ENCODE measurements around the gene ETS1.

ETS1 gene, protein sequence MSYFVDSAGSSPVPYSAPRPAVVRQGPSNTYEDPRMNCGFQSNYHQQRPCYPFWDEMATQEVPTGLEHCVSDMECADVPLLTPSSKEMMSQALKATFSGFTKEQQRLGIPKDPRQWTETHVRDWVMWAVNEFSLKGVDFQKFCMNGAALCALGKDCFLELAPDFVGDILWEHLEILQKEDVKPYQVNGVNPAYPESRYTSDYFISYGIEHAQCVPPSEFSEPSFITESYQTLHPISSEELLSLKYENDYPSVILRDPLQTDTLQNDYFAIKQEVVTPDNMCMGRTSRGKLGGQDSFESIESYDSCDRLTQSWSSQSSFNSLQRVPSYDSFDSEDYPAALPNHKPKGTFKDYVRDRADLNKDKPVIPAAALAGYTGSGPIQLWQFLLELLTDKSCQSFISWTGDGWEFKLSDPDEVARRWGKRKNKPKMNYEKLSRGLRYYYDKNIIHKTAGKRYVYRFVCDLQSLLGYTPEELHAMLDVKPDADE

GRCh38 chr11:128587415-128587814 lies at the start of gene ETS1:
Gene ETS1, minus strand, starts transcription at chr11:128587558. Its CDS starts 14,428 bp downstream, at chr11:128573130.
- no peak for DNase-seq

- DNase-seq: no peak
These were observed 47.0 kb upstream of the ETS1 start for GRCh38 chr11:128634395-128634794.

DNA sequence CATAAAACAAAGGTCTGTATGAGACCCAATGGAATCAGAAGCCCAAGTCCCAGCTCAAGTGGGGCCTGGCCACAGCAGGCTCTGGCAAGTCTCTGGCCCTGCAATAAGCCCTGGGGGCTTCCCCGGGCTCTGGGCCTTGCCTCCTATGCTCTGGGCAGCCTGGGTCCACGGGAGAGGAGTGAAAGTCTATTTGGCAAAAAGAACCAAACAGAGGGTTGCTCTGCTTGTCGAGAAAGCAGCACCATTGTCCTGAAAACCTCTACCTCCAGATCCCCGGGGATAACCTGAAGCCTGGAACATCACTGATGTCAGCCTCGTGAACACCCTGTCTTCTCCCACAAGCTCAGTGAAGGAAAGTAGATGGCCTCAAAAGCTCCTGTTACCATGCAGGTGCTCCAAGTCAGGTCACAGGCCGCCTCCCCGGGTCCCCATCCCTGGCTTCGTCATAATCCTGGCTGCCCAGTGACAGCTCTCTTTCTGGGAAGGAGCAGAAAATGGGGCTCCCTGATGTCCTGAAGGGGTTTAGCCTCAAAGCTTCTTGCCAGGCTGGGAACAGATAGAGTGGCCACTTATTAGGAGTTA lies 46.1 kb upstream of the ETS1 start:
- no peak for DNase-seq

- no peak for DNase-seq
These were observed 44.9 kb upstream of the ETS1 start for GRCh38 chr11:128632141-128632791.

DNA sequence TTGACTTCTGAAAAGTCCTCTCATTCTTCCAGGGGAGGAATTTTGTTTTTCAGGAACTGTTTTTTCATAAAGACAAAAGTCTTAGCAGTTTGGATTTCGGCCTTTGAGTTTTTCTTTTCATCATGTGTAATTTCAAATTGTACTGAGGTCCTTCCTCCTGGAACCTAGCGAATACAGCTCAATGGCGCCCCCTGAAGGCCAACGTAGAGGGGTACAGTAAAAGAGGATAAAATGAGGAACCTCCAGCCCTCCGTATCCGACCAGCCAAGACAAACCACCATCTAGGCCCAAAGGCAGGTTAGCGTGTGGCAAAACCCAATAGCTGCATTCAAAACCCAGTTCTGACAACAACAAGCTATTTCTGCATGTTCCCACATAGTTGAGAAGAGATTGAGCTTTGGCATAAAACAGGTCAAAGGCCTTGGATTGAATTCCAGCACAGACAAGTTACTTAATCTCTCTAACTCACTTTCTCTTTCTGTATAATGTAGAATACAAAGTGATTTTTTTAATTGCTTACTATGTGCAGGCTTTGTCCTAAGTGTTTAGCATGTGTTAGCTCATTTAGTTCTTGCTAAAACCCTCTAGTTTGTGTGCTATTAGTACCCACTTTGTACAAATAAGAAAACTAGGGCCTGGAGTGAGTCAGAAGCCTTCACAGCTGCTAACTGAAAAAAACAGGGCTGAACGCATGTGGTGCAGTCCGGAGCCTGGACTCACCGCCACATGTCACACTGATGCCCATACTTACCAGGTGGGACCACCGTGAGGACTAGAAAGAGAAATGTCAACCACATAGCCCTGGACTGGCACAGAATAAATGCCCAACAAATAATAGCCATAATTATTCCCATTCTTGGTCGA lies 43.2 kb upstream of the ETS1 start:
- DNase-seq: no peak

DNA sequence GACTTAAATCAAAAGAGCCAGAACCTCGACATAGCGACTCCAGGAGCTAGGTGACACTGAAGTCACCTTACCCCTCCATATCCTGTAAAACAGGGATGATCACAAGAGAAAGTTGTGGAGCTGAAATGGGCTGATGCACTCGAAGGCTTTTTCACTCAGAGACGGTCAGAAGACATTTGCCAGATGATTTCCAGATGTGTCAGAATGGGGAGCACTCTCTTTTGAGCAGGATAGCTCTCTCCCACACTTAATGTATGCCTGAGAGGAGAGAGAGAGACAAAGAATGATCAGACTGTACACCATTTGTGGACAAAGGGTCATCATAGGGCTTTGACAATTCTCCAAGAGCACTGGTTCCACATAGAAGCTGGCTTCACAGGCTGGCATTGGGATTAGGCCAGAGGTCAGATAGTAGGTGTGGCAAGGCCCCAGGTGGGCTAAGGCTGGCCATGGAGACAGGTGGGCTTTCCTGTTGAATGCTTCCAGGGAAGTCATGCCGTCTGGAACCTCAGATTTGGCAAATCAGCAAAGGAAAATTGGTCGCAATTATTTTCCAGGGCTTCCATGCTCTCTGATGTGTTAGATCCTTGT lies 42.3 kb upstream of the ETS1 start:
- DNase-seq: no peak

GRCh38 chr11:128628686-128629085 lies 41.3 kb upstream of the ETS1 start:
- no peak for DNase-seq

- DNase-seq: no peak
These were observed 40.9 kb upstream of the ETS1 start for GRCh38 chr11:128628325-128628673.

DNA sequence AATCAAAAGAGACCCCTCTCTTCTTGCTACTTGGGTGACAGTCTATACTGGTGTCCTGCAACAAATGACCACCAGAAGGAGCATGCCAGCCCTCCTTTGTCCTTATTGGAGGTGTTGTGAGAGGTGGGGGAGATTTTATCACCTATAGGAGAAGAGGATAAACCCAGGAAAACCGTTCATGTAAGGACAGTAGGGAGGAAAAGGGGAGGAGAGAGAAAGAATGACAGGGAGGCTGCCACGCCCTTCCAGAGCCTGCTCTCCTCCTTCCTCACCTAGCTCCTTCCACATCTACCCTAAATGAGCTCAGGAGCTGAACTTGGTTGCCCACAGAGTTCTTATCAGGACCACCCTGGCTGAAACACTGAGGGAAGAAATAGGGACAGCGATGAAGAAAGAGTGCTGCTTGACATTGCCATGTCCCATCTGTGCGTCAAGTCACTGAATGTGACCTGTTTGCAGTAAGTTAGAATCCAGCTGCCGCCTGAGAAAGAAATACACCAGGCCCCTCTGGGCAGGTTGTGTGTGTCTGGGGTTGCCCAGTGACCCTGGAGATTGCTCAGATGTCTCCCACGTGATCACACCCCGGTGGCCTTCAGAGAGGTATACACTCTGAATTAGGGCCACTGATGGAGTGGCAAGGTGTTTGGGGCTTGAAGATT lies 40.4 kb upstream of the ETS1 start:
- DNase-seq: no peak

GRCh38 chr11:128626913-128627665 lies 39.7 kb upstream of the ETS1 start:
- DNase-seq: no peak

DNA sequence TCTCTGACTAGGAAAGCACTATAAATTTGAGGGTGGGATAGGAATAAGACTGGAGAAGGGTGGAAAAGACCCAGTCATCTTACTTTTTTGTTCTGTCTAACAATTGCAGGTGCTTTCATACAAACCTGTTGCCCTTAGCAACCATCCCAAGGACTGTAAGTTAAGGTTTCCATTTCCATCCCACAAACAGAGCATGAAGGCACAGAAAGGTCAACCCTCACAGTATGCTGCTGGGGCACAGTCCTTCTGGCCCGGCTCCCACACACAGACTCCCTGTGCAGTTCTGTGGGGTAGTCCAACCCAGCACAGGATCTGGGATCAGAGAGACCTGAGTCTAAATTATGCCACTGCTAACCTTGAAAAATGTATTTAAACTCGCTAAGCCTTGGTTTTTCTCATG lies 38.4 kb upstream of the ETS1 start:
- no peak for DNase-seq

GRCh38 chr11:128625326-128625725 lies 38.0 kb upstream of the ETS1 start:
- DNase-seq: no peak

DNA sequence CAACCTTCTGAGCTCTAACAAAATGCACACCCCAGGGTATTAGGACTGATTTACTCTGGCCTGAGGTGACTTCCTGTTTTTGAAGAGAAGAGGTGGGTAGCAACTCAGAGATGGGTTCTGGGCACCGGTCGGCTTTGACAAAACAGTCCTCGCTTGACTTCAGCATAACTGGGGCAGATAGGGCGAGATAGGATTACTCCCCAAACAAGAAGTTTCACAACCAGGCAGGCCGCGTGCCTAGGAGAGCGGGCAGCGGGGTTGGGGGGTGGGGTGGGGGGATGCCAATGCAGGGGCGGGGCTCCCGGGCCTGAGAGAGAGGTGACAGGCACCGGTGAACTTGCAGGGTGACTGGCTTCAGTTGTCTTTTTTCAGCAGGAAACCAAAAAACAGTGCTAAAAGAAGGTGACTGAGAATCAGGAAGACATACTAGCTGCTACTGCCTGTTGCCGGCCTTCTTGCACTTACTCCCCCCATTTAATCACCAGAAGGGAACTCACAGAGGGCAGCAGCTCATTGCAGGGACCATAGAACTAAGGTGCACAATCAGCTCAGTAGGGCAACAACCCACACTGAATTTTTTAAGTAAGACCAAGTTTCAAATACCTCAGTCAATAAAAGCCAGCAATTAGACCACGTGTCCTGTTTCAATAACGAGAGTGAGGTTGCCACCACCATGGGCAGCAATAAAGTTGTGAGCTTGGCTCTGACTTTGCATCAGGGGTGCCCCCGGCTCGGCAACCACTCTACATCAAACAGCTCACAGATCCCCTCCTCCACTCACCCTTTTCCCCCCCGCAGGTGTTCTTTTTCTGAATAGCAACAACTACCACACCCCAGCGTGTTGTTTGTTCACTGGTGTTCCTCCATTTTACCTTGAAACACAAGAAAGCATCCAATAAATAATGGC lies 37.2 kb upstream of the ETS1 start:
- no peak for DNase-seq

DNA sequence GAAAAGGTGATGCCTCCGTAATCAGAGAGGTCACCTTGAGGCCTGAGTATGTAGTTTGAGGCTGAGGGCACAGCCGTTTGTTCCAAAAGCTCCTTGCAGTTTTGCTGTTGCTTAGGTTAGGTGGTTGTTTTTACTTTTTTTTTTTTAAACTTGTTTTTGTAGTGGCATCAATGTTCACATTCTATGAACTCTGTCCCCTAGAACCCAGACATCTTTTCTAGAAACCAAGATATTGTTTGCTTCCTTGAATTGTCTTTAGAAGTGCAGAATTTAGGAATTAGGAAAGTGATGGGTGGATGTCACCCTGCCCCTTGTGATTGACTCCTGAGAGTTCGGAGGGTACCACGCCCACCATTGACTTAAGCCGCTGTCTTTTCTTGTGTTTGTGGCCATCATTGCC lies 35.7 kb upstream of the ETS1 start:
- DNase-seq: no peak

DNA sequence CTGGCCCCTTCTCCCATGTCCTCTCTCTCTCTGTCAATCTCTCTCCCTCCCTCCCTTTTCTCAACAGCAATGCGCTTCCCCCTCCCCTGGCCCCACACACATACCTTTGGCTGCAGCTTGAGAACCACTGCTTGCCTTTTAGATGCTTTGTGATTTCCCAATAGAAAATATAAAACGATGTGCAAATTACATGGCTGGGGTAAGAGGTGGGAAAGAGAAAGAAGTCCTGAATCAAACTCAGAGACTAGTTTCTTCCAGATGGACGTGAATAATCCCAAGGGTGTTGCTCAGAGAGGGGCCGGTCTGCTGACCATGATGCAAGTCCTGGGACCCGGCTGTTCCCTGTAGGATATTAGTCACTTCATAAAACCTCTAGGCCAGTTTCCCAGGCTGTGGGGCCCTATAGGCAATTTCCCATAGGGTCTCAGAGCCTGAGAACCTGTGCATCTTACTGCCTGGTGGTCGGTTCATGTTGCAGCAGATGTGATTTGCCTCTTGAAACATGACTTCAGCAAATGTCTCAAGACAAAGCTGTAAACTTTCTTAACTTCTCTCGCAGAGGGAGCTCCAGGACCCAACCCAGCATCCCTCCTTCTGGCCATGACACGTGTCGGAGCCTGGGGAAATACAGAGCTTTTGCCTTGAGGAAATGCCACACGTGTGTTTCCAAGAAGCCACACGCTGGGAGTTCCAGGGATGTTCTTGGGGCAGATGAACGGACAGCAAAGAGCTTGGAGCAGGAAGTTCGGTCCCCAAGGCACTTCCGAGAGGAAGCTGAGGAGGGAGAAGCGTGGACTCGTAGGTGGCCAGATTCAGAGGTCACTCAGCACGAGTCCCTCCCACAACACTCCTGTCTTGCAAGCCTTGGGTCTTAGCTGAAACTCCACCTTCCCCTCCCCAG lies 34.5 kb upstream of the ETS1 start:
- no peak for DNase-seq

DNA sequence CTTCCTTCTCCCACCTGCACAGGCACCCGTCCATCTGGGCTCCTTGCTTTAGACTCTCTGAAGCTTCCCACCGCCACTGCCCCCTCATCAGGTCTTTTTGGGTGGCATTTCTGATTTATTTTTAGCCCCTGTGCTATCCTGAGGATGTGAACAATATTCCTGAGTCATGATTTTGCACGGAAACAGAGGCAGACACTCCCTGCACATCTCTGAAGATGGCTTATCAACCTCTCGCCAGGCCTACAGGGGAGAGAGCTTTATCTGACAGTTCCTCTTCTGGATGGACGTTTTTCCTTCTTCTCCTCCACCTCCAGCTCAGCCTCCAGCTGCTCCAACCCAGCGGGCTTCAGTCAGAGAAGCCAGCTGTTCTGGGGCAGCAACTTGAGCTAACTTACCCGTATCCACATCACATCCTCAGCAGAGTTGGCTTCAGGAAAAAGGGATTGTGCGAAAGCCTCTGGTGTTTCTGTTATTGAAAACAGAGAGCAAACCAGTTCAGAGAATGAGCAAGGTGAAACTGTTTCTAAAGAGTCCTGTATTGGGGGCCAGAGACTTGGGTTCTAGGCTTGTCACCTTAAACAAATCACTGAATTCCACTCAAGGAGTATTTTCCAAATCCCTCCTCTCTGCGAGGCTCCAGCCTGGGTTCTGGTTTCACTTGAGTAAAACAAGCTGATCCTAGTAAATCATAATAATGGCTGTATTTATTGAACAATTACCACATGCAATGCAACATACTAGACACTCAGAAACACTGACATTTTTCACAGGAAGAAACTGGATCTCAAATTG lies 33.1 kb upstream of the ETS1 start:
- no peak for DNase-seq

DNA sequence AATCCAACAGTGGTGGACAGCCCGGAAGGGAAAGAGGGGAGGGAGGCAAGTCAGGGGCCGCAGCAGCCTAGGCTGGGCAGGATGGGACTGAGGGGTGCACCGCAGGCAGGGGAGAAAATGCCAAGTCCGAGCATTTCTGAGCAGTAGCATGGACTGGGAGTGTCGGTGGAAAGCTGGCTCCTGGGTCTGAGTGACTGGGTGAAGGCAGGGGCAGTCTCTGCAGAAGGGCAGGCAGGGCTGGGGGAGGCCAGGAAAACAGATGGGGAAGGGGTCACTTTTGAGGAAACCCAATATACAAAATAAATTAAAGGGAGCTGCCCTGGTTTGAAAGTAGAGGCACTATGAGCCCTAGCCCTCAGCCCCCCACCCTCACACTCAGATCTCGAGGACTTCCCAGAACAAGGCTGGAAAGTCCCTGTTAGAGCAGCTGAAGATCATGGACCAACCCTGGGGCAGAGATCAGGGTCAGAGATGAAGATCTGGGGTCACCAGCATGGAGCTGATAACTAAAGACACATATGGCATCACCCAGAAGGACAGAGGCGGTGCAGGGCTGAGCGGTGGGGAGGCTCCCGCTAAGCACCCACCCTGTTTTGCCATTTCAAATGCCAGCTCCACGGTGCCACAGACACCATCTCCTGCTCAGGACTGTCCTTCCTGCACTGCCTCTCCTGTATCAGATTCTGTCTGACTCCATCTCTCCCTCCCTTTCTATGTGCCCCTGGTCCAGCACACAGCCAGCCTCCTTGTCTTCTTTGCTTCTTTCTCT lies 32.4 kb upstream of the ETS1 start:
- no peak for DNase-seq

- no peak for DNase-seq
These were observed 31.6 kb upstream of the ETS1 start for GRCh38 chr11:128619007-128619406.

All from NCI-H446 treated with DMSO at 0.1 percent for 48 hours (cell line).